CD14-positive monocyte (primary cell): ENCODE measurements around the gene GNG8. TPM values are rescaled to one million over a fixed set of nuclear protein-coding genes. Genes with fewer than 3 reads are reported as not detected.

Source experiments
- DNase-seq, 3 donors: peaks; one replicate each; pipeline ENCODE4 v3.0.0-alpha.2; 2011 to 2022
- H2AFZ ChIP-seq: 2 replicates; pipeline ENCODE4 v1.6.0; 2012; ENCODE audit warnings: mild to moderate bottlenecking, low read depth, low read length, inconsistent platforms; ENCODE audit not compliant: insufficient read depth, poor library complexity, severe bottlenecking
- H3K27ac ChIP-seq, 2 donors: 1 replicate in 1 of 2; 2 replicates in 1 of 2; pipeline ENCODE4 v1.5.1; 2012 to 2013; ENCODE audit warnings: low read length in 2 of 2, control low read depth in 1 of 2, inconsistent platforms in 1 of 2, low read depth in 1 of 2, mild to moderate bottlenecking in 1 of 2
- H3K27me3 ChIP-seq, 2 donors: one replicate each; pipeline versions ENCODE4 v1.6.0 to v1.6.1; 2011 to 2013; ENCODE audit warnings: low read length in 2 of 2; ENCODE audit not compliant: control insufficient read depth in 2 of 2, insufficient read depth in 2 of 2
- H3K36me3 ChIP-seq, 2 donors: replicated peaks in 1 of 2; 1 replicate in 1 of 2; 2 replicates in 1 of 2; pipeline versions ENCODE4 v1.5.1 to v1.6.1; 2012 to 2013; ENCODE audit warnings: low read length in 2 of 2, control low read depth in 1 of 2, inconsistent platforms in 1 of 2, mild to moderate bottlenecking in 1 of 2; ENCODE audit not compliant: insufficient read depth in 2 of 2, control insufficient read depth in 1 of 2
- H3K4me1 ChIP-seq, 2 donors: 1 replicate in 1 of 2; 2 replicates in 1 of 2; pipeline versions ENCODE4 v1.5.1 to v1.6.1; 2012 to 2013; ENCODE audit warnings: low read length in 2 of 2, control low read depth in 1 of 2, inconsistent platforms in 1 of 2, mild to moderate bottlenecking in 1 of 2, moderate library complexity in 1 of 2; ENCODE audit not compliant: insufficient read depth in 2 of 2, control insufficient read depth in 1 of 2
- H3K4me2 ChIP-seq: replicated peaks from 2 replicates; pipeline ENCODE3; 2012; ENCODE audit warnings: low read length, moderate library complexity, mild to moderate bottlenecking; ENCODE audit not compliant: poor library complexity, severe bottlenecking; ENCODE audit errors: extremely low read depth
- H3K4me3 ChIP-seq, 3 experiments: fragments of 200-600 bp in 1 of 3; sonication (generic) in 1 of 3; replicated peaks in 1 of 3; 1 replicate in 2 of 3; 2 replicates in 1 of 3; pipeline ENCODE4 v1.5.1; 2011 to 2013; ENCODE audit warnings: low read length in 3 of 3, mild to moderate bottlenecking in 3 of 3, control low read depth in 2 of 3, low read depth in 2 of 3, inconsistent platforms in 1 of 3, moderate library complexity in 1 of 3
- H3K79me2 ChIP-seq: 2 replicates; pipeline ENCODE4 v1.6.0; 2012; ENCODE audit warnings: mild to moderate bottlenecking, control low read depth, inconsistent platforms, low read length, moderate library complexity; ENCODE audit not compliant: insufficient read depth
- H3K9ac ChIP-seq: 2 replicates; pipeline ENCODE4 v1.6.0; 2017; ENCODE audit warnings: low read length, mild to moderate bottlenecking; ENCODE audit not compliant: insufficient read depth, poor library complexity, severe bottlenecking
- H3K9me3 ChIP-seq, 2 donors: replicated peaks in 1 of 2; 1 replicate in 1 of 2; 2 replicates in 1 of 2; pipeline versions ENCODE4 v1.5.1 to v1.6.1; 2012 to 2013; ENCODE audit warnings: low read length in 2 of 2, control low read depth in 1 of 2; ENCODE audit not compliant: control insufficient read depth in 1 of 2, insufficient read depth in 1 of 2
- H4K20me1 ChIP-seq: 2 replicates; pipeline ENCODE4 v1.6.0; 2012; ENCODE audit warnings: mild to moderate bottlenecking, low read length, control low read depth, moderate library complexity; ENCODE audit not compliant: insufficient read depth
- H3K27ac Mint-ChIP-seq, 7 donors: one replicate each; pipeline ENCODE4 v1.8.0; 2020; ENCODE audit warnings: mild to moderate bottlenecking in 7 of 7, mixed read lengths in 7 of 7, moderate library complexity in 6 of 7, inconsistent platforms in 2 of 7
- H3K27me3 Mint-ChIP-seq, 3 donors: one replicate each; pipeline ENCODE4 v1.8.0; 2021 to 2022; ENCODE audit warnings: low read depth in 3 of 3, mild to moderate bottlenecking in 3 of 3, mixed read lengths in 3 of 3, moderate library complexity in 3 of 3, inconsistent platforms in 1 of 3
- H3K36me3 Mint-ChIP-seq, 2 donors: one replicate each; pipeline ENCODE4 v1.8.0; 2020; ENCODE audit warnings: mixed read lengths in 2 of 2, inconsistent platforms in 1 of 2, mild to moderate bottlenecking in 1 of 2
- H3K4me1 Mint-ChIP-seq: one replicate; pipeline ENCODE4 v1.8.0; 2020; ENCODE audit warnings: mild to moderate bottlenecking, mixed read lengths
- H3K4me3 Mint-ChIP-seq, 2 donors: one replicate each; pipeline ENCODE4 v1.8.0; 2020; ENCODE audit warnings: mild to moderate bottlenecking in 2 of 2, mixed read lengths in 2 of 2, moderate library complexity in 1 of 2
- H3K9me3 Mint-ChIP-seq, 7 donors: one replicate each; pipeline ENCODE4 v1.8.0; 2020 to 2022; ENCODE audit warnings: mixed read lengths in 7 of 7, mild to moderate bottlenecking in 6 of 7, moderate library complexity in 6 of 7, inconsistent platforms in 2 of 7
- WGBS: methylation state at CpG from one replicate; pipeline ENCODE4 v1.1.5; 2013; ENCODE audit warnings: missing lambda C conversion rate; ENCODE audit not compliant: insufficient coverage; 5-methylcytosine and 5-hydroxymethylcytosine counted together
- intact Hi-C, 2 donors: fragments of 100-400 bp; cut with micrococcal nuclease; formaldehyde crosslinking; loops; one replicate each; pipeline versions ENCODE4 v1.15.0 to v1.15.1; 2023
- polyA plus RNA-seq, 3 donors: library from polyadenylated mRNA; depleted of rRNA in 1 of 3; unstranded in 2 of 3; stranded (reverse) in 1 of 3; fragments of 300-500 nt in 2 of 3; fragments of >200 nt in 1 of 3; fragmentation: Illumina TruSeq in 2 of 3; gene quantifications; 1 replicate in 2 of 3; 2 replicates in 1 of 3; pipeline ENCODE4 v1.2.3, GENCODE V29; 2012 to 2021
- TF ChIP-seq, protein P1 (sequence below): fragments of 200-600 bp; IDR thresholded peaks from one replicate; pipeline ENCODE4 v1.8.0; 2022; ENCODE audit warnings: antibody characterized with exemption, mild to moderate bottlenecking

GNG8 gene
- polyA plus RNA-seq, 3 donors, result not detected

- Mint-ChIP-seq H3K9me3 (peaks cover 0 to 5% (median 0%) of the 10 kb centered on the region in 7 donors), H3K4me1 (peaks cover 63% of the 10 kb centered on the region), H3K36me3 (peaks cover 24 to 26% of the 10 kb centered on the region in 2 donors), H3K4me3 (peak overlapping the region; percentile 66 to 83), H3K27ac (peak overlapping the region; percentile 91 to 96 (median 94)), H3K27me3 (peaks cover 27 to 30% (median 28%) of the 10 kb centered on the region in 3 donors)
- Histone ChIP-seq H3K79me2 (peaks cover 6% of the 10 kb centered on the region), H2AFZ (no peak overlapping the region), H3K4me1 (peaks cover 65 to 72% of the 10 kb centered on the region in 2 donors), H3K27ac (peak overlapping the region; percentile 84 to 91), H4K20me1 (no peaks in the 10 kb centered on the region), H3K9ac (no peak overlapping the region), H3K27me3 (peaks cover 0 to 12% of the 10 kb centered on the region in 2 donors), H3K36me3 (peaks cover 0 to 4% of the 10 kb centered on the region in 2 donors), H3K4me3 (peak overlapping the region in 1 of 3 experiments; percentile 43), H3K9me3 (no peaks in the 10 kb centered on the region), H3K4me2 (peak overlapping the region; percentile 48)
- TF ChIP-seq, protein P1, sequence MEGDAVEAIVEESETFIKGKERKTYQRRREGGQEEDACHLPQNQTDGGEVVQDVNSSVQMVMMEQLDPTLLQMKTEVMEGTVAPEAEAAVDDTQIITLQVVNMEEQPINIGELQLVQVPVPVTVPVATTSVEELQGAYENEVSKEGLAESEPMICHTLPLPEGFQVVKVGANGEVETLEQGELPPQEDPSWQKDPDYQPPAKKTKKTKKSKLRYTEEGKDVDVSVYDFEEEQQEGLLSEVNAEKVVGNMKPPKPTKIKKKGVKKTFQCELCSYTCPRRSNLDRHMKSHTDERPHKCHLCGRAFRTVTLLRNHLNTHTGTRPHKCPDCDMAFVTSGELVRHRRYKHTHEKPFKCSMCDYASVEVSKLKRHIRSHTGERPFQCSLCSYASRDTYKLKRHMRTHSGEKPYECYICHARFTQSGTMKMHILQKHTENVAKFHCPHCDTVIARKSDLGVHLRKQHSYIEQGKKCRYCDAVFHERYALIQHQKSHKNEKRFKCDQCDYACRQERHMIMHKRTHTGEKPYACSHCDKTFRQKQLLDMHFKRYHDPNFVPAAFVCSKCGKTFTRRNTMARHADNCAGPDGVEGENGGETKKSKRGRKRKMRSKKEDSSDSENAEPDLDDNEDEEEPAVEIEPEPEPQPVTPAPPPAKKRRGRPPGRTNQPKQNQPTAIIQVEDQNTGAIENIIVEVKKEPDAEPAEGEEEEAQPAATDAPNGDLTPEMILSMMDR, result no peak
- intact Hi-C loops, result loop anchor here (5.0 to 10.0 kb wide), 2 partner anchors 96 to 114 kb away; partner anchors contain the start of gene PRKD2 (in 1 of the 2)
- peak; percentile 65 to 83 (median 72) for DNase-seq
- WGBS, result 37% methylated on average over 7 of the region's 9 CpGs
These were observed 17.3 kb downstream of the GNG8 start for GRCh38 chr19:46618670-46619231.

- intact Hi-C loops, result loop anchor here (5.0 to 10.0 kb wide), 2 partner anchors 97 to 115 kb away; partner anchors contain the start of gene PRKD2 (in 1 of the 2)
- 100% methylated on average over 3 of the region's 6 CpGs for WGBS
- Mint-ChIP-seq H3K36me3 (peaks cover 21 to 22% of the 10 kb centered on the region in 2 donors), H3K27ac (peak overlapping the region in 2 of 7 donors; percentile 77 to 85), H3K4me1 (peaks cover 58% of the 10 kb centered on the region), H3K9me3 (peaks cover 0 to 5% (median 0%) of the 10 kb centered on the region in 7 donors), H3K27me3 (peaks cover 28 to 36% (median 31%) of the 10 kb centered on the region in 3 donors), H3K4me3 (no peak overlapping the region)
- no peak for DNase-seq
- TF ChIP-seq, protein P1, result no peak
- Histone ChIP-seq H2AFZ (no peak overlapping the region), H3K27ac (no peak overlapping the region), H3K4me3 (no peak overlapping the region), H3K4me2 (no peak overlapping the region), H3K4me1 (peaks cover 57 to 63% of the 10 kb centered on the region in 2 donors), H4K20me1 (no peaks in the 10 kb centered on the region), H3K9me3 (no peaks in the 10 kb centered on the region), H3K27me3 (peaks cover 0 to 14% of the 10 kb centered on the region in 2 donors), H3K36me3 (peaks cover 0 to 4% of the 10 kb centered on the region in 2 donors), H3K9ac (no peak overlapping the region), H3K79me2 (no peaks in the 10 kb centered on the region)
These were observed 18.4 kb downstream of the GNG8 start for GRCh38 chr19:46617601-46618000.
